H9 (cell line): Measurements from ENCODE around the gene ETDB. TPM values are rescaled to one million over a fixed set of nuclear protein-coding genes. Genes with fewer than 3 reads are reported as not detected.

Experiments
- DNase-seq: peaks from one replicate; pipeline ENCODE4 v3.0.0-alpha.2; 2017
- H2AFZ ChIP-seq: one replicate; pipeline ENCODE4 v1.6.1; 2013; ENCODE audit warnings: mild to moderate bottlenecking, low read length, control low read depth, moderate library complexity
- H2AK5ac ChIP-seq: 2 replicates; pipeline ENCODE4 v1.6.1; 2013; ENCODE audit warnings: low read length, control low read depth, mixed read lengths; ENCODE audit not compliant: insufficient read length
- H2BK120ac ChIP-seq: one replicate; pipeline ENCODE4 v1.6.1; 2013; ENCODE audit warnings: low read depth, mild to moderate bottlenecking, low read length, control low read depth, inconsistent platforms; ENCODE audit not compliant: poor library complexity, severe bottlenecking
- H2BK12ac ChIP-seq: 2 replicates; pipeline ENCODE4 v1.6.1; 2013; ENCODE audit warnings: low read length, control low read depth, mixed read lengths, low read depth; ENCODE audit not compliant: insufficient read length
- H2BK15ac ChIP-seq: 2 replicates; pipeline ENCODE4 v1.6.1; 2013; ENCODE audit warnings: low read depth, low read length, control low read depth
- H2BK20ac ChIP-seq: one replicate; pipeline ENCODE4 v1.6.1; 2013; ENCODE audit warnings: low read depth, mild to moderate bottlenecking, low read length, control low read depth, inconsistent platforms; ENCODE audit not compliant: poor library complexity, severe bottlenecking
- H2BK5ac ChIP-seq: 2 replicates; pipeline ENCODE4 v1.6.1; 2013; ENCODE audit warnings: low read length, control low read depth, mixed read lengths; ENCODE audit not compliant: insufficient read length
- H3K14ac ChIP-seq: 2 replicates; pipeline ENCODE4 v1.6.1; 2013; ENCODE audit warnings: low read length, control low read depth; ENCODE audit not compliant: insufficient read depth
- H3K18ac ChIP-seq: 2 replicates; pipeline ENCODE4 v1.6.1; 2013; ENCODE audit warnings: low read depth, mild to moderate bottlenecking, mixed read lengths, low read length, control low read depth; ENCODE audit not compliant: insufficient read length
- H3K23ac ChIP-seq: 2 replicates; pipeline ENCODE4 v1.6.1; 2013; ENCODE audit warnings: low read length, control low read depth, mixed read lengths, low read depth; ENCODE audit not compliant: insufficient read length
- H3K23me2 ChIP-seq: 2 replicates; pipeline ENCODE4 v1.6.1; 2013; ENCODE audit warnings: low read depth, mild to moderate bottlenecking, mixed read lengths, low read length, control low read depth; ENCODE audit not compliant: insufficient read length, poor library complexity, severe bottlenecking
- H3K27ac ChIP-seq: 2 replicates; pipeline ENCODE4 v1.5.1; 2013; ENCODE audit warnings: low read length, control low read depth, mixed read lengths, low read depth; ENCODE audit not compliant: insufficient read length
- H3K27me3 ChIP-seq: 2 replicates; pipeline ENCODE4 v1.6.1; 2013; ENCODE audit warnings: low read length, control low read depth, inconsistent platforms; ENCODE audit not compliant: insufficient read depth
- H3K4ac ChIP-seq: 2 replicates; pipeline ENCODE4 v1.6.1; 2013; ENCODE audit warnings: low read depth, mild to moderate bottlenecking, control low read depth, inconsistent platforms, low read length, moderate library complexity
- H3K4me1 ChIP-seq: 2 replicates; pipeline ENCODE4 v1.6.1; 2013; ENCODE audit warnings: low read length, control low read depth, inconsistent platforms; ENCODE audit not compliant: insufficient read depth
- H3K4me2 ChIP-seq: 2 replicates; pipeline ENCODE4 v1.6.1; 2013; ENCODE audit warnings: low read length, control low read depth, mixed read lengths; ENCODE audit not compliant: insufficient read length, insufficient read depth
- H3K56ac ChIP-seq: 2 replicates; pipeline ENCODE4 v1.6.1; 2013; ENCODE audit warnings: low read depth, mild to moderate bottlenecking, mixed read lengths, low read length, control low read depth; ENCODE audit not compliant: insufficient read length
- H3K79me1 ChIP-seq: 2 replicates; pipeline ENCODE4 v1.6.1; 2013; ENCODE audit warnings: low read depth, mild to moderate bottlenecking, moderate library complexity, low read length, control low read depth, inconsistent platforms; ENCODE audit not compliant: insufficient read depth, poor library complexity, severe bottlenecking
- H3K79me2 ChIP-seq: 2 replicates; pipeline ENCODE4 v1.6.1; 2013; ENCODE audit warnings: low read length, control low read depth, inconsistent platforms; ENCODE audit not compliant: insufficient read depth
- H3K9ac ChIP-seq: 2 replicates; pipeline ENCODE4 v1.6.1; 2013; ENCODE audit warnings: low read length, control low read depth, mixed read lengths; ENCODE audit not compliant: insufficient read length; ENCODE audit errors: extremely low read depth
- H3K9me3 ChIP-seq: one replicate; pipeline ENCODE4 v1.6.1; 2013; ENCODE audit warnings: low read depth, low read length, inconsistent platforms; ENCODE audit not compliant: control insufficient read depth
- H3T11ph ChIP-seq: one replicate; pipeline ENCODE4 v1.6.1; 2013; ENCODE audit warnings: mild to moderate bottlenecking, low read length, control low read depth, inconsistent platforms
- H4K20me1 ChIP-seq: one replicate; pipeline ENCODE4 v1.6.1; 2013; ENCODE audit not compliant: control insufficient read depth, insufficient read length, insufficient read depth
- H4K5ac ChIP-seq: 2 replicates; pipeline ENCODE4 v1.6.1; 2013; ENCODE audit warnings: low read depth, mild to moderate bottlenecking, mixed read lengths, low read length, control low read depth; ENCODE audit not compliant: insufficient read length
- H4K8ac ChIP-seq: replicated peaks from 2 replicates; pipeline ENCODE4 v1.6.1; 2013; ENCODE audit warnings: low read length, control low read depth, mixed read lengths, low read depth; ENCODE audit not compliant: insufficient read length
- H4K91ac ChIP-seq: 2 replicates; pipeline ENCODE4 v1.6.1; 2013; ENCODE audit warnings: low read depth, mild to moderate bottlenecking, moderate library complexity, mixed read lengths, low read length, control low read depth; ENCODE audit not compliant: insufficient read length
- H3K27ac Mint-ChIP-seq, 3 experiments: 2 replicates in 2 of 3; 3 replicates in 1 of 3; pipeline ENCODE4 v1.8.0; 2020 to 2021; ENCODE audit warnings: mixed read lengths in 3 of 3, mild to moderate bottlenecking in 1 of 3, moderate library complexity in 1 of 3
- H3K27me3 Mint-ChIP-seq: 2 replicates; pipeline ENCODE4 v1.8.0; 2021; ENCODE audit warnings: low read depth, mild to moderate bottlenecking, moderate library complexity, mixed read lengths
- H3K36me3 Mint-ChIP-seq, 3 experiments: 2 replicates in 2 of 3; 3 replicates in 1 of 3; pipeline ENCODE4 v1.8.0; 2020 to 2021; ENCODE audit warnings: low read depth in 3 of 3, mixed read lengths in 3 of 3; ENCODE audit not compliant: insufficient read depth in 1 of 3
- H3K4me1 Mint-ChIP-seq, 2 experiments: 2 replicates each; pipeline ENCODE4 v1.8.0; 2020; ENCODE audit warnings: mixed read lengths in 2 of 2
- H3K4me3 Mint-ChIP-seq, 2 experiments: 2 replicates in 1 of 2; 3 replicates in 1 of 2; pipeline ENCODE4 v1.8.0; 2020 to 2021; ENCODE audit warnings: mild to moderate bottlenecking in 2 of 2, mixed read lengths in 2 of 2, moderate library complexity in 1 of 2
- H3K9me3 Mint-ChIP-seq, 2 experiments: 2 replicates in 1 of 2; 3 replicates in 1 of 2; pipeline ENCODE4 v1.8.0; 2020; ENCODE audit warnings: mild to moderate bottlenecking in 2 of 2, mixed read lengths in 2 of 2, moderate library complexity in 1 of 2
- WGBS: extraction: QIAGEN DNeasy Blood & Tissue Kit; methylation state at CpG from one replicate; pipeline ENCODE4 v1.1.7; 2013; ENCODE audit warnings: missing lambda C conversion rate, low lambda C conversion rate, mixed read lengths; ENCODE audit not compliant: insufficient read length; ENCODE audit errors: extremely low coverage; 5-methylcytosine and 5-hydroxymethylcytosine counted together
- total RNA-seq: library from RNA; stranded (reverse); gene quantifications from 2 replicates; pipeline ENCODE4 v1.2.1, GENCODE V29; 2021
- TF ChIP-seq, protein P1 (sequence below): fragments of 200-600 bp; sonication (generic); conservative IDR thresholded peaks from 3 replicates; pipeline ENCODE4 v1.8.0; 2021; ENCODE audit warnings: antibody characterized with exemption, mild to moderate bottlenecking

The ETDB gene
- total RNA-seq, 1 experiment from 2014 or later: not detected

DNA sequence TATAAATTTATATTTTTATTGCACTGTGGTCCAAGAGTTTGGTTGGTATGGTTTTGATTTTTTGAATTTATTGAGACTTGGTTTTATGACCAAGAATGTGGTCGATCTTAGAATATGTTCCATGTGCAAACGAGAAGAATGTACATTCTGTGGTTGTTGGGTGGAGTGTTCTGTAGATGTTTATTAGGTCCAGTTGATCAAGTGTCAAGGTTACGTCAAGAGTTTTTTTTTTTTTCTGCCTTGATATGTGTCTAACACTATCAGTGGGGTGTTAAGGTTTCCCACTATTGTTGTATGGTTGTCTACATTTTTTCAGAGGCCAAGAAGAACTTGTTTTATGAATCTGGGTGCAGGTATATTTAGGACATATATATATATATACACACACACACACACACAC lies 10.8 kb downstream of the ETDB start:
- Histone ChIP-seq H2BK20ac (no peak overlapping the region), H3K4ac (no peak overlapping the region), H4K5ac (no peak overlapping the region), H2BK120ac (no peak overlapping the region), H3K4me2 (no peak overlapping the region), H2AK5ac (no peak overlapping the region), H3T11ph (no peak overlapping the region), H3K79me1 (no peaks in the 10 kb centered on the region), H3K23ac (no peak overlapping the region), H2BK12ac (no peak overlapping the region), H3K9me3 (peaks cover 5% of the 10 kb centered on the region), H2BK15ac (no peak overlapping the region), H3K56ac (no peak overlapping the region), H4K91ac (no peak overlapping the region), H3K14ac (no peak overlapping the region), H4K8ac (no peak overlapping the region), H3K27ac (no peak overlapping the region), H2BK5ac (no peak overlapping the region), H3K79me2 (no peaks in the 10 kb centered on the region), H3K4me1 (no peaks in the 10 kb centered on the region), H3K18ac (no peak overlapping the region), H3K9ac (no peak overlapping the region), H4K20me1 (no peaks in the 10 kb centered on the region), H3K23me2 (no peaks in the 10 kb centered on the region), H3K27me3 (no peaks in the 10 kb centered on the region), H2AFZ (no peak overlapping the region)
- Mint-ChIP-seq H3K4me1 (peaks cover 0 to 2% of the 10 kb centered on the region in 2 experiments; a peak in 2 of 4 replicates), H3K27ac (no peak overlapping the region), H3K36me3 (peaks cover 0 to 2% (median 0%) of the 10 kb centered on the region in 3 experiments; a peak in 2 of 7 replicates), H3K9me3 (peaks cover 42 to 83% of the 10 kb centered on the region in 2 experiments), H3K27me3 (peaks cover 4% of the 10 kb centered on the region; the same call in 1 of the 2 replicates), H3K4me3 (no peak overlapping the region)
- WGBS: no CpG with 5 or more reads among the region's 3 CpGs
- TF ChIP-seq, protein P1, sequence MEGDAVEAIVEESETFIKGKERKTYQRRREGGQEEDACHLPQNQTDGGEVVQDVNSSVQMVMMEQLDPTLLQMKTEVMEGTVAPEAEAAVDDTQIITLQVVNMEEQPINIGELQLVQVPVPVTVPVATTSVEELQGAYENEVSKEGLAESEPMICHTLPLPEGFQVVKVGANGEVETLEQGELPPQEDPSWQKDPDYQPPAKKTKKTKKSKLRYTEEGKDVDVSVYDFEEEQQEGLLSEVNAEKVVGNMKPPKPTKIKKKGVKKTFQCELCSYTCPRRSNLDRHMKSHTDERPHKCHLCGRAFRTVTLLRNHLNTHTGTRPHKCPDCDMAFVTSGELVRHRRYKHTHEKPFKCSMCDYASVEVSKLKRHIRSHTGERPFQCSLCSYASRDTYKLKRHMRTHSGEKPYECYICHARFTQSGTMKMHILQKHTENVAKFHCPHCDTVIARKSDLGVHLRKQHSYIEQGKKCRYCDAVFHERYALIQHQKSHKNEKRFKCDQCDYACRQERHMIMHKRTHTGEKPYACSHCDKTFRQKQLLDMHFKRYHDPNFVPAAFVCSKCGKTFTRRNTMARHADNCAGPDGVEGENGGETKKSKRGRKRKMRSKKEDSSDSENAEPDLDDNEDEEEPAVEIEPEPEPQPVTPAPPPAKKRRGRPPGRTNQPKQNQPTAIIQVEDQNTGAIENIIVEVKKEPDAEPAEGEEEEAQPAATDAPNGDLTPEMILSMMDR: no peak
- DNase-seq: no peak
